ENCODE results near the gene IGFBP3.

- TF ChIP-seq GATA2 (IDR thresholded peaks at IDR 0.05; ENCODE audit: low read depth, low read length) (no peak), GATA3 (IDR thresholded peaks at IDR 0.05; ENCODE audit: low read depth, low read length) (no peak)
These were observed 27.6 kb downstream of the IGFBP3 start for GRCh38 chr7:45893374-45893995.
